Peyer's patch (tissue), 4 donors: Measurements from ENCODE around the gene SAMD1.

Experiments used
- POLR2A ChIP-seq, 2 donors: fragments of 450-650 bp; IDR thresholded peaks; one replicate each; pipeline ENCODE4 v1.5.1; 2017; ENCODE audit warnings: antibody characterized with exemption in 2 of 2, mild to moderate bottlenecking in 2 of 2, moderate library complexity in 2 of 2
- TF ChIP-seq, protein P1 (sequence below), 6 experiments: fragments of 450-650 bp in 4 of 6; fragments of 200-600 bp in 2 of 6; sonication (generic) in 1 of 6; IDR thresholded peaks; one replicate each; pipeline ENCODE4 v1.5.1; 2017 to 2019; ENCODE audit warnings: antibody characterized with exemption in 6 of 6, mild to moderate bottlenecking in 3 of 6, moderate library complexity in 1 of 6

- TF ChIP-seq, protein P1, sequence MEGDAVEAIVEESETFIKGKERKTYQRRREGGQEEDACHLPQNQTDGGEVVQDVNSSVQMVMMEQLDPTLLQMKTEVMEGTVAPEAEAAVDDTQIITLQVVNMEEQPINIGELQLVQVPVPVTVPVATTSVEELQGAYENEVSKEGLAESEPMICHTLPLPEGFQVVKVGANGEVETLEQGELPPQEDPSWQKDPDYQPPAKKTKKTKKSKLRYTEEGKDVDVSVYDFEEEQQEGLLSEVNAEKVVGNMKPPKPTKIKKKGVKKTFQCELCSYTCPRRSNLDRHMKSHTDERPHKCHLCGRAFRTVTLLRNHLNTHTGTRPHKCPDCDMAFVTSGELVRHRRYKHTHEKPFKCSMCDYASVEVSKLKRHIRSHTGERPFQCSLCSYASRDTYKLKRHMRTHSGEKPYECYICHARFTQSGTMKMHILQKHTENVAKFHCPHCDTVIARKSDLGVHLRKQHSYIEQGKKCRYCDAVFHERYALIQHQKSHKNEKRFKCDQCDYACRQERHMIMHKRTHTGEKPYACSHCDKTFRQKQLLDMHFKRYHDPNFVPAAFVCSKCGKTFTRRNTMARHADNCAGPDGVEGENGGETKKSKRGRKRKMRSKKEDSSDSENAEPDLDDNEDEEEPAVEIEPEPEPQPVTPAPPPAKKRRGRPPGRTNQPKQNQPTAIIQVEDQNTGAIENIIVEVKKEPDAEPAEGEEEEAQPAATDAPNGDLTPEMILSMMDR (IDR thresholded peaks at IDR 0.05), result no peak
- TF ChIP-seq POLR2A (IDR thresholded peaks at IDR 0.05), result no peak
These were observed 24.4 kb downstream of the SAMD1 start for GRCh38 chr19:14066134-14066533.
